Left ventricle myocardium inferior (tissue), 1 donor: Measurements from ENCODE around the gene ZBTB25. TPM values are rescaled to one million over a fixed set of nuclear protein-coding genes. Genes with fewer than 3 reads are reported as not detected.

Source experiments
- DNase-seq: peaks from one replicate; pipeline ENCODE4 v3.0.0-alpha.2; 2020
- H3K27ac ChIP-seq: fragments of 200-600 bp; replicated peaks from 2 replicates; pipeline ENCODE4 v1.8.0; 2021
- H3K27me3 ChIP-seq: fragments of 200-600 bp; 2 replicates; pipeline ENCODE4 v1.8.0; 2021; ENCODE audit warnings: low read depth
- H3K36me3 ChIP-seq: fragments of 200-600 bp; 2 replicates; pipeline ENCODE4 v1.8.0; 2021
- H3K4me1 ChIP-seq: fragments of 200-600 bp; 2 replicates; pipeline ENCODE4 v1.8.0; 2021
- H3K4me3 ChIP-seq: fragments of 200-600 bp; 2 replicates; pipeline ENCODE4 v1.8.0; 2021; ENCODE audit warnings: mild to moderate bottlenecking, moderate library complexity
- H3K9me3 ChIP-seq: fragments of 200-600 bp; replicated peaks from 2 replicates; pipeline ENCODE4 v1.8.0; 2021
- intact Hi-C: fragments of 100-400 bp; cut with micrococcal nuclease; formaldehyde crosslinking; loops from one replicate; pipeline ENCODE4 v1.11.0; 2022
- total RNA-seq: library from RNA; stranded (reverse); fragmentation: NEBNext Ultra II Directional; extraction: Animal tissue kit (Norgen Biotek cat#: 25700); gene quantifications from one replicate; pipeline ENCODE4 v1.2.1, GENCODE V29; 2021
- TF ChIP-seq, protein P1 (sequence below): fragments of 200-600 bp; IDR thresholded peaks from 2 replicates; pipeline ENCODE4 v1.8.0; 2021; ENCODE audit warnings: antibody characterized with exemption, mild to moderate bottlenecking, borderline replicate concordance
- donor health status: DM: no; HTN: yes; CAD: no; lungs with severe emphysema.

The ZBTB25 gene
- total RNA-seq, 1 donor from 2014 or later: 20.8 TPM

DNA sequence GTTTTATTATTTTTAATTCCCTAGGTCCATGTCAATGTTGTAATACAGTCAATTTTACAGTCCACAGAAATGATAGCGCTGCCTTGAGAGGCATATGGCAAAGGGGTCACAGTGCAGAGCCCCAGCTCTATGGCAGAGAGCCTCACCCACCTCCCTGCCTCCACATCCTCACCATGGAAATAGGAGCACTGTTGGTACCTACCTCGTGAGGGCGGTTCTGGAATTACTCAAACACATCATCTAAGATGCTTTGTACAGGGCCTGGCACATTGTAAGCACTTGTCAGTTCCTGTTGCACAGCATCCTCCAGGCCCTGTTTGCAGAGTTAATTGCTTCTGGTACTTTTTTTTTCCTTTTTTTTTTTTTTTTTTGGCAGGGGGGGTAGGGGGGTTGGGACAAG is 42.4 kb downstream of the ZBTB25 start:
- Histone ChIP-seq H3K27ac (no peak overlapping the region), H3K36me3 (peaks cover 13% of the 10 kb centered on the region), H3K4me1 (peaks cover 14% of the 10 kb centered on the region), H3K27me3 (no peaks in the 10 kb centered on the region), H3K4me3 (no peak overlapping the region), H3K9me3 (no peaks in the 10 kb centered on the region)
- DNase-seq: no peak
- TF ChIP-seq, protein P1, sequence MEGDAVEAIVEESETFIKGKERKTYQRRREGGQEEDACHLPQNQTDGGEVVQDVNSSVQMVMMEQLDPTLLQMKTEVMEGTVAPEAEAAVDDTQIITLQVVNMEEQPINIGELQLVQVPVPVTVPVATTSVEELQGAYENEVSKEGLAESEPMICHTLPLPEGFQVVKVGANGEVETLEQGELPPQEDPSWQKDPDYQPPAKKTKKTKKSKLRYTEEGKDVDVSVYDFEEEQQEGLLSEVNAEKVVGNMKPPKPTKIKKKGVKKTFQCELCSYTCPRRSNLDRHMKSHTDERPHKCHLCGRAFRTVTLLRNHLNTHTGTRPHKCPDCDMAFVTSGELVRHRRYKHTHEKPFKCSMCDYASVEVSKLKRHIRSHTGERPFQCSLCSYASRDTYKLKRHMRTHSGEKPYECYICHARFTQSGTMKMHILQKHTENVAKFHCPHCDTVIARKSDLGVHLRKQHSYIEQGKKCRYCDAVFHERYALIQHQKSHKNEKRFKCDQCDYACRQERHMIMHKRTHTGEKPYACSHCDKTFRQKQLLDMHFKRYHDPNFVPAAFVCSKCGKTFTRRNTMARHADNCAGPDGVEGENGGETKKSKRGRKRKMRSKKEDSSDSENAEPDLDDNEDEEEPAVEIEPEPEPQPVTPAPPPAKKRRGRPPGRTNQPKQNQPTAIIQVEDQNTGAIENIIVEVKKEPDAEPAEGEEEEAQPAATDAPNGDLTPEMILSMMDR: no peak
- intact Hi-C loops: no loop called here

DNA sequence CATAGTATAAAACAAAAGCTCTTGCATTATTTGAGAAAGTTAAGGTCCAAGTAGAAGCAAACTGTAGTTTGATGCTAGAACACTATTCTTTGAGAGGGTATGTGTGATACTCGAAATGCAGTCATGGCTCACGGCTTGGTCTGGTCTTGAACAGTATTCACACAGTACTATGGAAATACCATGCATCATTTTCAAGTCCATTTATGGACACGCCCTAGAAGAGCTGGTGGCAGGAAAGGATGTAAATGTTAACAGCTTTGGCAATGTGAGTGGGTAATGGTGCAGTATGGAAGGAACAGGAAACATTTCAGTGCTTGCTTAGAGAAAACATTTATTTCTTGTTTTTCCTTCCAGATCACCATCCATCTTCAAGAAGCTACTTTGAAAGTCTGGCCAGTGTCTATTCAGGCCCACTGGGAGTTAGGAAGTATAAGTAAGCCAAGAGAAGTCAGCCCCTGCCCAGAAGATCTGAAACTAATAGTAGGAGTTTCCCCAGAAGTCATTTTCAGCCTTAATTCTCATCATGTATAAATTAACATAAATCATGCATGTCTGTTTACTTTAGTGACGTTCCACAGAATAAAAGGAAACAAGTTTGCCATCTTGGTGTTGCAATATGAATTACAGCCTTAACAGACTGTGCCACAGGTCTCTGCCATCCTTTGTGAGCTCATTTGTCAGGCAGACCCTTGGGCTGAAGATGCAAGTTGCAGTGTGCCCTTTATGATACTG is 44.1 kb downstream of the ZBTB25 start:
- peaks cover under 1% of the 10 kb centered on the region for H3K4me1 ChIP-seq
- H3K4me3 ChIP-seq: no peak overlapping the region
- intact Hi-C loops: no loop called here
- peaks cover 26% of the 10 kb centered on the region for H3K36me3 ChIP-seq
- TF ChIP-seq, protein P1: no peak
- DNase-seq: no peak
- no peaks in the 10 kb centered on the region for H3K27me3 ChIP-seq
- no peaks in the 10 kb centered on the region for H3K9me3 ChIP-seq
- no peak overlapping the region for H3K27ac ChIP-seq

DNA sequence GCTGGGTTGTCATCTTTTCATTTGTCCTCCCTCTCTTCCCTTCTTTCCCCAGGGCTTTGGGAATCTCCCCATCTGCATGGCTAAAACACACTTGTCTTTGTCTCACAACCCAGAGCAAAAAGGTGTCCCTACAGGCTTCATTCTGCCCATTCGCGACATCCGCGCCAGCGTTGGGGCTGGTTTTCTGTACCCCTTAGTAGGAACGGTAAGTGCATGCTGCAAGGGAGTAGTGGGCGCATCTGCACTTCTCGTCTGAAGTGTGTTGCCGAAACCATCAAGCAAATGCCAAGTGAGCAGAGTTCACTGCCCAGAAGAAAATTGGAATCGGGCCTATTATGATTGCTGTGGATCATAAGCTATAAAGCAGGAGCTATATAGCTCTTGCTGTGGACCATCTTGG is 49.0 kb downstream of the ZBTB25 start:
- Histone ChIP-seq H3K4me3 (no peak overlapping the region), H3K36me3 (peaks cover 58% of the 10 kb centered on the region), H3K4me1 (no peaks in the 10 kb centered on the region), H3K9me3 (no peaks in the 10 kb centered on the region), H3K27ac (no peak overlapping the region), H3K27me3 (no peaks in the 10 kb centered on the region)
- no peak for DNase-seq
- intact Hi-C loops: no loop called here
- TF ChIP-seq, protein P1: no peak

DNA sequence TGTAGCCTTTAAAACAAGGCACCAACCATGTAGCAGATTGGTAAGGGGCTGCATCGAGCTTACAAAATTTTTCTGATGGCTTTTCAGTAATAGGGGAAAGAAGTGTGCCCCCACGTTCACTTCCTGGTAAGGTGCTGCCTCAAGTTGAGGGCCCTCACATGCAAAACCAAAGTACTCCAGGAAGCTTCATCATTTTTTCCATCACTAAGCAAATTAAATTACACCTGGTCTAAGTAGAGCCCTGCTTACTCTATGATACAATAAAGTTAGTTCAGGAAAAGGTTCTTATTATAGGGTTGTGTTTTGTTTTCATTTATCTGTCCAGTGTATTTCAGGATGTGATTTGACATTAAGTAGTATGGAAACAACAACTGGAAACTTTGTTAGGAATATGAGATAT is 53.4 kb downstream of the ZBTB25 start:
- TF ChIP-seq, protein P1: no peak
- no peak overlapping the region for H3K4me3 ChIP-seq
- no peaks in the 10 kb centered on the region for H3K27me3 ChIP-seq
- H3K9me3 ChIP-seq: no peaks in the 10 kb centered on the region
- DNase-seq: no peak
- intact Hi-C loops: no loop called here
- H3K27ac ChIP-seq: no peak overlapping the region
- peaks cover 3% of the 10 kb centered on the region for H3K4me1 ChIP-seq
- peaks cover 64% of the 10 kb centered on the region for H3K36me3 ChIP-seq

DNA sequence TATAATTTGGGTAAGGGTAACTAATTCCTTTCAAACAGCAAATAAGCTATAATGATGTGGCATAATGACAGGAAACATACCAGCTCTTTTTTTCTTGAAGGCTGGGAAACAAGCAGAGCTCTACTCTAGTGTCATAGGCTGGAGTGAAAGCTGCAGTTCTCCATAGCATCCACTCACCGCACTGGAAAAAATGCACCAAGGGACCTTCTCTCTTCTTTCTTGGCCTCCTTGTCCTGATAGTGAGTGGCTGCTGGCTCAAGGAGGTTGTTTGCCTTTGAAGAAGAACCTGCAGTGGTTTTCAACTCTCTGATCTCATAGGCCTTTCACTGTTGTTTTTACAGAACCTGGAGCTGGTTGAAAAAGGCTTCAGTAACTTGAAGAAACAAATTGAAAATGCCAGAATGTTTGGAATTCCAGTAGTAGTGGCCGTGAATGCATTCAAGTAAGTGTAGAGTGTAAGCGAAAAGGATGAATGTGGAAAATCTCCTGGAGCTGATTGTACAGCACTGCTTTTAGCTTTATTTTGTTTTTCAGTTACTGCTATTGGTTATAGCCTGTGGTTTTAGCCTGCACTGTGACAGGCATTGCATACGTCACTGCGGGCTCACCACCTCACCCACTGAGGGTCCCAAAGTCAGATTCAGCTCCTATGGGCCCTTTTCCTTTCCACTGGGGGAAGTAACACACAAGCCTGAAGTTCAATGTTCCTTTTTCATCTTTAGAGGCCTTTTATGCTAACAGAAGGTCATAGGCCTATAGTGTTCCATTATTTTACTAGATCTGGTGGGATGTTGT is 55.6 kb downstream of the ZBTB25 start:
- Histone ChIP-seq H3K9me3 (no peaks in the 10 kb centered on the region), H3K27me3 (no peaks in the 10 kb centered on the region), H3K27ac (no peak overlapping the region), H3K36me3 (peaks cover 60% of the 10 kb centered on the region), H3K4me1 (peaks cover 12% of the 10 kb centered on the region), H3K4me3 (no peak overlapping the region)
- intact Hi-C loops: no loop called here
- DNase-seq: no peak
- TF ChIP-seq, protein P1: no peak
